HG03354 (cell line): ENCODE data around the gene APOBEC3C.
"Not testable (repeated sequence)": the region's sequence is repeated elsewhere in the genome, so short reads cannot be mapped to it uniquely, and the experiment has no call there.

ENCODE experiments used
- ATAC-seq: cut with Tn5 transposase; IDR thresholded peaks from one replicate; pipeline ENCODE4 v1.9.1; 2021; ENCODE audit warnings: mild to moderate bottlenecking; ENCODE audit not compliant: unreplicated experiment, poor library complexity, severe bottlenecking

The APOBEC3C gene

DNA sequence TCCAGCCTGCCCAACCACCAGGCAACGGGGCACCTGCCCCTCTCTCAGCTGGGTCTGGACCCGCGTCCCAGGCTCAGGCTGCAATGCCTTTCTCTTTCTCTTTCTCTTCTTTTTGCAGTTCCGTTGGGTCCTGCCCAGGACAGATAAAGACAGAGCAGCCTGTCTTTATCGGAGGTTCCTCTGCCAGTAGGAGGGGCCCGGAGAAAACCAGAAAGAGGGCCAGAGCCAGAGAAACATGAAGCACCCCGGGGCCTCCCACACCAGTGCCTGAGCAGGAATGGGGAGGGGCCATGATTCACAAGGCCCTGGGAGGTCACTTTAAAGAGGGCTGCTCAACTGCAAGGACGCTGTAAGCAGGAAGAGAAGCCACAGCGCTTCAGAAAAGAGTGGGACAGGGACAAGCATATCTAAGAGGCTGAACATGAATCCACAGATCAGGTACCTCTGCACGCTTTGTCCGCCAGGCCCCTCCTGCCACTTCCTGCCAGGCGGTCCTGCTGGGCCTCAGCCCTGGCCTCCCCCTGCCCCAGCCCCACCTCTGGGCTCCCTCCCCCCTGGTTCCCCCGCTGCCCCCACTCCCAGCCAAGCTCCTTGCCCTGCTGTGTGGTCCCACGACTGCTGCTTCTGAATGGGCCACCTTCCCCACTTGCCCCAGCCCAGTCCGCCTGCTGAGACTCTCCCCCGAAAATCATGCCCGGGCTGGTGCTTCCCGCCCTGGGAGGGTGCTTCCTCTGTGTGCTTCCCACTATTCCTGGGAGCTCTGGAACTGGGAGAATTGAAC, at the start of gene APOBEC3C:
TSS of gene APOBEC3C (plus strand) at position 316 of the 781 bp plus-strand sequence. CDS start at position 422, 106 bp downstream.
- peak; percentile 93 for ATAC-seq

DNA sequence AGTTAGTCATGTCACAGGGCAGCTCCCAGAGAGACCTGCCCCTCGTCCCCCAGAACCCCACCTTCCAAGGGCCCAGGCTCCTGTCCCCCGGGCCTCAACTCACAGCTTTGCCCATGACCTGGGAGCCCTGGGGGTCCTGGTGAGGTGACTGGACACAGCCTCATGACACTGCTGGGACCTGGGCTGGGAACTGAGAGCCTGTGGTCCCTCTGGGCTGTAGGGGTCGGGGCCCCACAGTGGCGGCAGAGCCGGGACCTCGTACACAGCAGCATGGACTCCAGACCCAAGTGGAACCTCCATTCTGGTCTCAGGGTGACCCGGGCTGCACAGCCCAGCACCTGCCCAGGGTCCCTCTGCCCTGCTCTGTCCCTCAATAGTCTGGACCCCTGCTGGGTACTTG, 49.8 kb upstream of the APOBEC3C start:
- no peak for ATAC-seq

DNA sequence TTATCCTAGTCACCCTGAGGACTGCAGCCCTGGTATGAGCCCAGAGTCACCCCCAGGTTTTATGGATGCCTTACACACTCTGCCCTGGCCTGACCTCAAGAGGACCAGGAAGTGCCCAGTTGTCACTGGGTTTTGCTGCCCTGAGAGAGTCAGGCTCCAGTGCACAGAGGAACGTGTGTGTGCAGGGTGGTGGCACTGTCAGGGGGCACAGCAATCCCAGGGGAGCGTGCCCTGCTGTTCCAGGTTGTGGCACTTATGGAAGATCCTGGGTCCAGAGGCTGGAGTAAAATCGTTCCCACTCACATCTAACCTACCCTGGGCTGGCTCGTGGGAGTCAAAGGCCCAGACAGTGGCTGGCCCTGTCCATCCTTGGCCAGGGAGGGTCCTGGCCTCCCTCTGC, 49.1 kb upstream of the APOBEC3C start:
- no peak for ATAC-seq

DNA sequence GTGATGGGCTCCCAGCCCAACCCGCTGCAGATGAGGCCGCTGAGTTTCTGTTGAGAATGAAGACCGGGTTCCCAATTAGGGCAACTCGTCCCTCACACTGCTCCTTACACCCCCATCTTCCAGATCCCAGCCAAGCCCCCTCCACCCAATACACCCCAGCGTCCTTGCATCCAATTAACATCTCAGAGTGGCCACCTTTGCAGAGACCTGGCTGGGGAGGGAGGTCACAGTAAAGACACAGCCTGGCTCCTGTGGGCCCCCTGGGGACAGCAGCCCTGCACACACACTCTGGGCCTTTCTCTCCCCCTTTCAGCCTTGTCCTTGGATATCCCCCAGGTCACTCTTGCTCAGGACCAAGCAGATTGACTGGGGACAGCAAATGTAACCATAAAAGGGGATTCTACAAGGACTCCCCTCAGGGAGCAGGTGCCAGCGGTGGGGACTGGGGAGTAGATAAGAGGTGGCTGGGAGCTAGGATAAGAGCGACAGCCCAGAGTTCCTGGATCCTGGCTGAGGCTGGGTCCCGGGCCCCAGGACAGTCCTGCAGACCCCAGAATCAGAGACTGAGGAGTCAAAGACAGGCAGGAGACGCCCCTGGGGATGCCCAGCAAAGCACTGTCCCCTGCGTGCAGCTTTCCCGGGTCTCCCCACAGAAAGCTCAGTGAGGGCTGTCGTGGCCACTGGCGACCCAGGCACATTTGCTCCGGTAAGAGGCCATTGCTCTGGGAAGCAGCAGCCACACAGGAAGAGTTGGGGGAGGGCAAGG, 48.3 kb upstream of the APOBEC3C start:
- no peak for ATAC-seq

DNA sequence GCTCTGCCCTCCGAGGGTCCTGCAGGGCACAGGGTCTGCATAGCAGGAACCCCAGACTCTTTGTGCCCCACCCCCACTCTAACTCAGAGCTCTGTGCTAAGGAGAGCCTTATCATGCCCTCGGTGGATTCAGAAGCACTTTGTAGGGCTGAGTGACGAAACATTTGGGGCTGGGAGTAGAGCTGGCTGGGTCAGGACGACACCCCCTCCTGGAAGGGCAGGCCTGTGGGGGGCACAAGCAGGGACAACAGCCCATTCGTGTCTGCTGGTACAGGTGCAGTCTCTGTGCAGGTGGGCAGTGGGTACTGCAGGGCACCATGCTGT, 47.7 kb upstream of the APOBEC3C start:
- ATAC-seq: no peak

DNA sequence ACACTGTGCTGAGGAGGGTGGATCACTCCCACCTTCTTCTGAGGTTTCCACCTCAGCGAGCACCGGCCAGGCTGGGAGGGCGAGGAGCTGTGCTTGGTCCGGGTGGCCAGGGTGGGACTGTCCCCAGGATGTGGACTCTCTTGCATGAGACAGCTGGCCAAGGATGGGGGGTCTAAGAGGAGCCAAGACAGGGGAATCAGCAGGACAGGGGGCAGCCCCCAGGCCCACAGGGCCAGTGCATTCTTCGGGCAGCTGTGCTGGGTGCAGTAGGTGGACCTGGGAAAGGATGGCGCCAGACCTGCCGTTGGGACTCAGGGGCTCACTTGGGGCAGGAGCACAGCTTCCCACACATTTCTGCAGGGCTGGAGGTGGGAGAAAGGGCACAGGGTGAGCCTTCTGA, 47.1 kb upstream of the APOBEC3C start:
- no peak for ATAC-seq

DNA sequence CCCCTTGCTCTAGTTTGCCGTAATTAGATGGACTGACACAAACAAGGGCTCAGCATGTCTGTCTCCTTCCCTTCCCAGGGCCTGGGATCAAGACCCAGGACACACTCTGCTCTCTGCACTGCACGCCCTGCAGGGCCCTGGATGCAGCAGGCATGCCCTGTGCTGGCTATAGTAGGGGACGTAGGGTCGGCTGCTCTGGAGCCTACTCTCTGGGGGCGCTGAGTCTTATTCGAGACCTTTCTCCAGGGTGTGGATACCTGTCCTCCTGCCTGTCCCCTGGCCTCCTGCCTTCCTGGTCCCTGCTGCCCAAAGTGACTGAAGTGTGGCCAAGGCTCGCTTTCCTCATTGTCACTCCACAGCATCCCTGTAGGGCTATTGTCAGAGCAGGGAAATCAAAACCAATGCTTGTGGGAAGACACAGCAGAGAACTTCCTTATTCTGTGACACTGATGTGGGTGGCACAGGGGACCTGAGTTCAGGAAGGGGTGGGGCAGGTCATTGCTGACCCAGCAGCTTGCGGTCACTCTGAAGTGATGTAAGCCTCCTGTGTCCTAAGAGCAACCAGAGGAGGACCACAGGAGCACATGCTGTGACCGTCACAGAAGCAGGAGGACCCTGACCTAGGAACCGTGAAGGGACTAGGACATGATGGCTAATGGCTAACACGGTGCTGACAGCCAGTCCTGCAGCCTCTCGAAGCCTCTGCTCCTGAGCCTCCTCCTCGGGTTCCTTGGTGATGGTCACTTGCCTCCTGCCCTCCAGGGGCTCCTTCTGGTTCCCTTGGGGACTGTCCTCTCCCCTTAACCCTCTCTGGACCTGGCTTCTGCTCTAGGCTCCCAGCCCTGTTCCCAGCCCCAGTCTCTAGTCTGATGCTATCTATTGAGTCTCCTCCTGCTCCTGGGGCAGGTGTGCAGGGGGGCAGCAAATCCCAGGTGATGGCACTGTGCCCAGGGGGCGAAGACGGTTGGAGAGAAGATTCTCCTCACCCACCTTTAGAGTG, 46.3 kb upstream of the APOBEC3C start:
- no peak for ATAC-seq

DNA sequence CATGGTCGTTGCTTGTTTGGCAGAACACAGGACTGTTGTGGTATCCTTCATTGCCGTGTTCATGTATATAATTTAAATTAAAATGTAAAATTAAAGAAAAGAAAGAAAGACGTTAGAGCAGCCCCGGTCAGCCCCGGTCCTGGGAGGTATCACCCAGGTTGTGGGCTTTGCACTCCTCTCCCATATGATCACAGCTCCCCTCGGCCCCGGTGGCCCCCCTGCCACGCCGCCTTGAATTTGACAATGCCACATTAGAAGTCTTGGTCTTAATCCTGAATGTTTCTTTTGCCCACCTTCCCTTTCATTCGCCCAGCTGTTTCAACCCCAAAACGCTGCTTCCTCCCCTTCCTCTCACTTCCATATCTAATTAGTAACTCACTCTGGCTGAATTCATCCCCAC, 45.3 kb upstream of the APOBEC3C start:
- ATAC-seq: no peak

DNA sequence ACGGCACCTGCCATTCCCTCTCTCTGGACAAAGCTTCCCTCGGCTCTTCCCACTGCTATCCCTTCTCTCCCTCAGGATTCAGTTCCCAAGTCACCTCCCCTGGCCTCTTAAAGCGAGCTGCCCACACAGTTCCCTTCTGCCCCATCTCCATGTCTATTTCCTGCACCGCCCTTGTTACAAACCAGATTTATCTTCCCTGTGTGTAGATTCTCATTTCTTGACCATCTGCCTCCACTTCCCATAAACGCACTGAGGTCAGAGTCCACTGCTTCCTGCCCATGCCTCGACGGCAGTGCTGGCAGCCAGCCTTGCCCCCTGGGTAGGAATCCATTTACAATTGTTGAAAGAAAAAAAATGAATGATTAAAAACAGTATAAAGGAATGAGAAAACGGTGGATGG, 43.5 kb upstream of the APOBEC3C start:
- ATAC-seq: no peak

DNA sequence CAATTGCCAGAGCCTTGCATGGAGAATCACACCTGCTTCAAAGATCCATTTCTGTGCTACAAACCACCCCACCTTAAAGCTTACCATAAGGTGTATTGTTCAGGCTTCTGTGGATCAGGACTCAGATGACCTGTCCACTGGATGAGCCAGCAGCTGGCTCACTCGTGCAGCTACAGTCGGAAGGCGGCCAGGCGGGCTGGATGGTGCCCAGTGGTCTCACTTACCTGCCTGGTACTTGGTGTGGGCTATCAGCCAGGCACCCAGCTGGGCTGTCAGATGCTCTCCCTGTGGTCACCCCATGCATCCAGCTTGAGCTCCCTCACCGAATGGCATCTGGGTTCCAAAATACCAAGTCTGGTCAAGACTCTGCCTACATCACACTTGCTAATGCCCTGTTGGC, 42.9 kb upstream of the APOBEC3C start:
- no peak for ATAC-seq

DNA sequence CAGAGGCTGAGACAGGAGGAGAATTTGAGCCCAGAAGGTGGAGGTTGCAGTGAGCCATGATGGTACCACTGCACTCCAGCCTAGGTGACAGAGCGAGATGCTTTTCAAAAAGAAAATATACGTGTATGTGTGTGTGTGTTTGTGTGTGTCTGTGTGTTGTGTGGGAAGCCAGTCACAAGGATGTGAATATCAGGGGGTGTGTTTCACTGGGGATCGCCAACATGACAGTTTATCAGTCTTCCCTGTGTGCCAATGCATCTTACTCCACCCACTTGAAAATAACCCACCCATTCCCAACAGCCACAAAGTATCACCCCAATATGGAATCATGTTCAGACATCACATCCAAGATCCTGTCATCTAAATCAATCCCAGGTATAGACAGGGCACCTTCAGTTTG, 42.3 kb upstream of the APOBEC3C start:
- no peak for ATAC-seq

DNA sequence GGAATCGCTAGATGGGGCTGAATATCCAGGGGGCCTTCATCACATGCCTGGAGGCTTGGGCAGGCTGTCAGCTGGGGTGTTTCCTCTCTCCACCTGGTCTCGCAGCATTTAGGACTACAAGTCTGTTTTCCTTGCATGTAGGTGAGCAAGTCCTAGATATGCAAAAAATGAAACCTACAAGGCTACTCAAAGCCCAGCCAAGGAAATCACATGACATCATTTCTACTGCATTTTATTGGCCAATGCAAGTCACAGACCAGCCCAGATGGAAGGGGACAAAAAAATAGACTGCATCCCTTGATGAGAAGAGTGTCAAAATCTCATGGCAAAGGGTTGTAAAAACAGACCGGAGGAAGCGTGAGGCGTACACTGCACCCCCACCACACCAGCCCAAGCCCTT, 41.5 kb upstream of the APOBEC3C start:
- ATAC-seq: no peak

DNA sequence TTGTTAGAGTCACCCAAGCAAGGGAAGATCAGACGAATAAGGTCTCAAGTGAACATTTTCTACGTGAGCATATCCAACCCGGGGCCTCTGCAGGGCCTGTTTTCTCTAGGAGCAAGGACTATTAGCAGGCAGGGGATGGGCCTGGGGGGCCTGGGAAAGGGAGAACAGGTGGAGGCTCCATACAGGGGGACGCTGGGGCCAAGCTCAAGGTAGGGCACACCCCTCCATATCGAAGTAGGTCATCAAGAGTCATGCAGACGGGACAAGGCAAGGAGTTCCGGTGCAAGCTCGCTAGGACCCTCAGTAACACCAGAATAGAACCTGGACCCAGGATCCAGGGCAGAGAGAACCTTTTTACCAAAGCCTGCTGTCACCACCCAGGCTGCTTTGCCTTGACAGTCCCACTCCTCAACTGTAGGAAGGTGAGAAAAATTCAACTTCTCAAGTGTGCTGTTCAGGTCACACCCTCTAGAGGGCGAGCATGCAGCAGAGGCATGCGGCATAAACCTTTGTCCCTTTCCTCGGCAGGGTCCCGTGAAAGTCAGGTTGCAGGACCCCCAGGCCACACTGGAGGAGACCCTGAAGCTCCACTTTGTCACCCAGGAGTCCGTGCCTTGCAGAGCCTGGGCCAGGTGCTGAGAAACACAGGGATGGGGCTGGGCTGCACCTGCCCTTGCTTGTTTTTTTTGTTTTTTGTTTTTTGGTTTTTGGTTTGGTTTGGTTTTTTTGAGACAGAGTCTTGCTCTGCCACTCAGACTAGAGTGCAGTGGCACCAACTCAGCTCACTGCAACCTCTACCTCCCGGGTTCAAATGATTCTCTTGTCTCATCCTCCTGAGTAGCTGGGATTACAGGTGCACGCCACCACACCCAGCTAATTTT, 40.5 kb upstream of the APOBEC3C start:
- ATAC-seq: no peak

DNA sequence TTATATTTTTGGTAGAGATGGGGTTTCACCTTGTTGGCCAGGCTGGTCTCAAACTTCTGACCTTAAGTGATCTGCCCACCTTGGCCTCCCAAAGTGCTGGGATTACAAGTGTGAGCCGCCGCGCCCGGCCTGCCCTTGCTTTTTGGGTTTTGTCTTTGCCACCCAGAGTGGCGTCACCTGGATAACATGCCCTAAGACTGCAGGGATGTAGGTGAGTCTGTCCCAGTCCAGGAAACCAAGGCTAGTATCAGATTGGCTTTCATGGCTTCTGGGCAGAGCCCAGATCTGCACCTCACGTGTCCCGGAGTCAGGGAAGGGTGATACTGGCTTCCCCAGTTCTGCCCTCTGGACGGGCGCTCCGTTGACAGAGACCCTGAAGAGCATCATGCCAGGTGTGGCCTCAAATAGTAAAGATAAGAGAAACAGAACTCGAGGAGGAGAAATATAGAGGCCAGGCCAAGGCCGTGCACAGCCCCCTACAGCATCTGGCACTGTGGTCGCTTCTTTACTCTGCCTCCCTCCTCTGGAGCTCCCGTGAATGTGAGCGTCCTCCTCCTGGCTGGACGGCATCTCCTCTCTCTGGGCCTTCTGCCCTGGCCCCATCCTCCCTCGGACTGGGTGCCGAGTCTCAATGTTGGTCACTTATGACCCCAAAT, 39.8 kb upstream of the APOBEC3C start:
- no peak for ATAC-seq

DNA sequence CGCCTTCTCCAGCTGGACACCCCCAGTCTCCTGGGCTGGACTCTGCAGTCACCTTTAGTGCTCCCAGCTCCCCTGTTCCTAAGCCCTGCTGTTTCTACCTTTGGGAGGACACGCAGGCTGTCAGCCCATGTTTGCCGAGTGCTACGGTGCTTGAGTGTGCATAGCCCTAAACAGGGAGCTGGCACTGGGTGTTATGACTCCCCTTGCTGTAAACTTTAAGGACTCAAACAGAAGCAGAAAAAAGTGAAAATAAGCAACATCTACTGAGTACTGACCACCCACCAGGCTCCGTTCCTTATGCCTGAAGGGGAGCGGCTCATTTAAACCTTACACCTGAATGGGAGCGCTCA, 39.3 kb upstream of the APOBEC3C start:
- ATAC-seq: no peak

DNA sequence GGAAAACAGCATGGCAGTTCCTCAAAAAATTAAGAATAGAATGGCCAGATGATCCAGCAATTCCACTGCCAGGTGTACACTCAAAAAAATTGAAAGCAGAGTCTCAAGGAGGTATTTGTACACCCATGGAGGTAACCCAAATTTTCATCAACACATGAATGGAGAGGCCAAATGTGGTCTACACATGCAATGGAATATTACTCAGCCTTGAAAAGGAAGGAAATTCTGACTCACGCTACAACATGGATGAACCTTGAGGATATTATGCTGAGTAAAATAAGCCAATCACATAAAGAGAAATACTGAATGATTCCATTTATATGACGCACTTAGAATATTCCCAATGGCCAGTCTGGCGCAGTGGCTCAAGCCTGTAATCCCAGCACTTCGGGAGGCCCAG, 36.8 kb upstream of the APOBEC3C start:
- not testable (repeated sequence) for ATAC-seq

DNA sequence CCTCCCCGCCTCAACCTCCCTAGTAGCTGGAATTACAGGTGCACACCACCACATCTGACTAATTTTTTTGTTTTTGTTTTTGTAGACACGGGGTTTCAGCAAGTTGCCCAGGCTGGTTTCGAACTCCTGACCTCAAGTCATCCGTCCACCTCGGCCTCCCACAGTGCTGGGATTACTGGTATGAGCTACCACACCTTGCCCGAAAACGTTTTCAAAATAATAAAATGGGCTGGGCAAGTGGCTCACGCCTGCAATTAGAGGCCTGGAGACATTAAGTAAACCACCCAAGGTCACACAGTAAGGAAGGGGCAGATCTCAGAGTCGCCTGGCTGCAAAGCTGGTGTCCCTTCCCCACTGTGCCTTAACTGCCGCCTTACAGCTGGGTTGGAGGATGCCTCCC, 33.5 kb upstream of the APOBEC3C start:
- not testable (repeated sequence) for ATAC-seq

DNA sequence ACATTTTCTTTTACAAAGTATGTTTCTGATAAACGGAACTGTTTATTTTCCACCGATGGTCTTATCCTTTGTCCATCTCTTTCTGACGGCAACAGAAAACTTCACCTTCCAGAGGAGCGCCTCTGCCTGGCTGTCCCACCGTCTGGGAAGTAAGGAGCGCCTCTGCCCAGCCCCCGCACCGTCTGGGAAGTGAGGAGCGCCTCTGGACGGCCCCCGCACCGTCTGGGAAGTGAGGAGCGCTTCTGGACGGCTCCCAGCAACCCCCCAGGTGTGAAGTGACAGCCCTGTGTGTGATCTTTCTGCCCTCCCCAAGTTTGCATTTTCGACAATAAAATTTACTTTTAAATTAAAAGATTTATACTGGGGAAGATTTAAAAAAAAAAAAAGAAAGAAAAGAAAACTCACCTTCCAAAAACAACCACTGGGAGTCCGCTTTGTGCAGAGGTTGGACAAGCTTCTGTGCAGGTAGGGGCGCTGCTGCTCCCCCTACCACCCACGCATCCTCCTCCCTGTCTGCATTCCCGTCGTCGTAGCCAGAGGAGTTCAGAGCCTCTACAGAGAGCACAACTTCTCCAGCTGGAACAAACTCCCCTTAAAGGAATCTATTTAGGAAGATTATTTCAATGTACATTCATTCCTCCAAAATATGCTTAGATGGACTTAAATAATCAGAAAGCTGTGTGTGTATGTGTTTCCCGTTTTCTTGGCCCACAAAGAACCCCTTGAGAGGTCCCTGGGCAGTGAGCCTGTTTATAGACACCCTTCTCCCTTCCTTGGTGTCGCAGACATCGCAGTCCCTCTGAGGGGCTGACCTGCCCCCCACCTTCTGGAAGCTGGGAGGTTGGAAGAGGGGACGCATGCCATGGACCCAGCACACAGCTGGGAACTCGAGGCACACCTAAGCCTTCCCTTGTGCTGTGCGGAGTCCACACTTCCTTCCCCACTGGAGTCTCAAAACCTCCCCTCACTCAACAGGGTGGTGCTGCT, 32.8 kb upstream of the APOBEC3C start:
- no peak for ATAC-seq
